ENCODE measurements around the gene FILIP1L.

DNA sequence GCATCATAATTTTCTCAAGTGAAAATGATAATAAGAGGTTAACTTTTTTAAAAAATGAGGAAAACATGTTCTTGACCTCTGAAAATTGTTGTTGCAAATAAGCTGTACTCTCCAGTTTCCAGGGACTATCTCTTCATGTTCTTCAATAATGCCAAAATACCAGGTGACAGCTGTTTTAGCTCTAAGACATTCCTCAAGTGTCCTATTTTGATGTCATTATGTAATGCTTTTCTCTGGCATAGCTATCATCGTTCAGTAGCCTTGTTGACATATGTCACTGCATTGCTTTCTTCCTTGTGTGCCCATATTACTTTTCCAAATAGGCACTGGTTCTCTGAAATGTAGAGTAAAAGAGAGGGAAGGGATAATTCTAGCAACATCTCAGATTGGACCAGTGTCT lies 5.7 kb upstream of the FILIP1L start:
- TF ChIP-seq, protein P1, sequence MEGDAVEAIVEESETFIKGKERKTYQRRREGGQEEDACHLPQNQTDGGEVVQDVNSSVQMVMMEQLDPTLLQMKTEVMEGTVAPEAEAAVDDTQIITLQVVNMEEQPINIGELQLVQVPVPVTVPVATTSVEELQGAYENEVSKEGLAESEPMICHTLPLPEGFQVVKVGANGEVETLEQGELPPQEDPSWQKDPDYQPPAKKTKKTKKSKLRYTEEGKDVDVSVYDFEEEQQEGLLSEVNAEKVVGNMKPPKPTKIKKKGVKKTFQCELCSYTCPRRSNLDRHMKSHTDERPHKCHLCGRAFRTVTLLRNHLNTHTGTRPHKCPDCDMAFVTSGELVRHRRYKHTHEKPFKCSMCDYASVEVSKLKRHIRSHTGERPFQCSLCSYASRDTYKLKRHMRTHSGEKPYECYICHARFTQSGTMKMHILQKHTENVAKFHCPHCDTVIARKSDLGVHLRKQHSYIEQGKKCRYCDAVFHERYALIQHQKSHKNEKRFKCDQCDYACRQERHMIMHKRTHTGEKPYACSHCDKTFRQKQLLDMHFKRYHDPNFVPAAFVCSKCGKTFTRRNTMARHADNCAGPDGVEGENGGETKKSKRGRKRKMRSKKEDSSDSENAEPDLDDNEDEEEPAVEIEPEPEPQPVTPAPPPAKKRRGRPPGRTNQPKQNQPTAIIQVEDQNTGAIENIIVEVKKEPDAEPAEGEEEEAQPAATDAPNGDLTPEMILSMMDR (IDR thresholded peaks at IDR 0.05): no peak
- no peak for TF ChIP-seq POLR2A (IDR thresholded peaks at IDR 0.05)
- no peak for TF ChIP-seq POLR2AphosphoS5 (IDR thresholded peaks at IDR 0.05; ENCODE audit: insufficient read depth in 1 of 2, low read depth in 1 of 2)

All from vagina (tissue), 2 donors.